ENCODE measurements around the gene RHBDL3. TPM values are rescaled to one million over a fixed set of nuclear protein-coding genes. Genes with fewer than 3 reads are reported as not detected.
"Not testable (repeated sequence)": the region's sequence is repeated elsewhere in the genome, so short reads cannot be mapped to it uniquely, and the experiment has no call there.

RHBDL3 gene
- total RNA-seq, 2 donors from 2014 or later: 0.86 TPM; not detected in 1

- DNase-seq (ENCODE audit: low spot score): peak; percentile 65
- intact Hi-C loops (cut with DNase I): no loop called here
These were observed 83.8 kb downstream of the RHBDL3 start for GRCh38 chr17:32349503-32349853.

- intact Hi-C loops (cut with DNase I): no loop called here
- DNase-seq (ENCODE audit: low spot score): peak; percentile 99
These were observed 84.4 kb downstream of the RHBDL3 start, which contains the start of gene ZNF207 for GRCh38 chr17:32349854-32350665. TSS of gene ZNF207 (plus strand) at chr17:32350157. CDS start at chr17:32350286, 129 bp downstream.

- intact Hi-C loops (cut with DNase I): no loop called here
- no peak for DNase-seq (ENCODE audit: low spot score)
These were observed 85.2 kb downstream of the RHBDL3 start for GRCh38 chr17:32350666-32351418.

GRCh38 chr17:32352734-32353133 is 87.1 kb downstream of the RHBDL3 start:
- intact Hi-C loops (cut with DNase I); DNase-seq (ENCODE audit: low spot score): not testable (repeated sequence)

GRCh38 chr17:32355649-32356377 is 90.2 kb downstream of the RHBDL3 start:
- intact Hi-C loops (cut with DNase I): no loop called here
- no peak for DNase-seq (ENCODE audit: low spot score)

- intact Hi-C loops (cut with DNase I): no loop called here
These were observed 90.7 kb downstream of the RHBDL3 start for GRCh38 chr17:32356378-32356743.

GRCh38 chr17:32356750-32357149 is 91.1 kb downstream of the RHBDL3 start:
- intact Hi-C loops (cut with DNase I): no loop called here
- DNase-seq (ENCODE audit: low spot score): no peak

More at GRCh38 chr17:32356378-32356743, 90.7 kb downstream of the RHBDL3 start:
- no peak for DNase-seq (ENCODE audit: low spot score)

GRCh38 chr17:32357615-32358014 is 92.0 kb downstream of the RHBDL3 start:
- no peak for DNase-seq (ENCODE audit: low spot score)
- intact Hi-C loops (cut with DNase I): no loop called here

GRCh38 chr17:32361270-32361669 is 95.6 kb downstream of the RHBDL3 start:
- no peak for DNase-seq (ENCODE audit: low spot score)

GRCh38 chr17:32370426-32370825 is 104.8 kb downstream of the RHBDL3 start:
- DNase-seq (ENCODE audit: low spot score): no peak
- intact Hi-C loops (cut with DNase I): no loop called here

More at GRCh38 chr17:32361270-32361669, 95.6 kb downstream of the RHBDL3 start:
- intact Hi-C loops (cut with DNase I): no loop called here

Small RNAs within 50 kb of the gene (microRNA-seq; reads per million reads assigned to microRNA genes)
- 0 reads per million in 2 donors for gene MIR632 (ENCODE audit: borderline microRNAs expressed in 2 of 2)

Other genes with a start within 250 kb of the RHBDL3 start
- gene RHOT1, start 123.3 kb upstream of the RHBDL3 start, total RNA-seq: 10 to 100 TPM; 37.9 to 45.6 TPM
- 10 to 100 TPM; 12.1 to 14.3 TPM for gene C17orf75, start 76.3 kb downstream of the RHBDL3 start, total RNA-seq
- 100 to 1,000 TPM; 113 TPM for gene ZNF207, start 84.3 kb downstream of the RHBDL3 start, total RNA-seq
- gene PSMD11, start 178.7 kb downstream of the RHBDL3 start, total RNA-seq: 10 to 100 TPM; 50.1 to 57.0 TPM
- 1 to 10 TPM in 1 of 2 donors, under 1 TPM in 1; 0.93 to 1.3 TPM for gene CDK5R1, start 221.2 kb downstream of the RHBDL3 start, total RNA-seq